ENCODE measurements around the gene KRTAP12-3. TPM values are rescaled to one million over a fixed set of nuclear protein-coding genes. Genes with fewer than 3 reads are reported as not detected.

KRTAP12-3 gene
- total and polyA plus RNA-seq, 8 donors: not detected

- intact Hi-C loops (cut with DNase I): no loop called here
- Histone ChIP-seq H3K4me1 (no peaks in the 10 kb centered on the region), H3K27ac (no peak overlapping the region), H3K4me3 (no peak overlapping the region), H3K9me3 (peaks cover 0 to 15% of the 10 kb centered on the region in 2 donors), H3K27me3 (peaks cover 6 to 79% of the 10 kb centered on the region in 2 donors), H3K36me3 (no peaks in the 10 kb centered on the region)
- DNase-seq: peak in 1 of 4 donors; percentile 76
- no peak for ATAC-seq
- TF ChIP-seq CTCF (IDR thresholded peaks at IDR 0.05): no peak
These were observed 40.3 kb downstream of the KRTAP12-3 start for GRCh38 chr21:44697811-44698734.

- Histone ChIP-seq H3K27ac (no peak overlapping the region), H3K9me3 (no peaks in the 10 kb centered on the region), H3K36me3 (no peaks in the 10 kb centered on the region), H3K4me1 (no peaks in the 10 kb centered on the region), H3K4me3 (no peak overlapping the region), H3K27me3 (peaks cover 10 to 90% of the 10 kb centered on the region in 2 donors)
- ATAC-seq (no peak), DNase-seq (peak in 1 of 4 donors; percentile 58)
- no peak for TF ChIP-seq CTCF (IDR thresholded peaks at IDR 0.05)
- intact Hi-C loops (cut with DNase I): no loop called here
These were observed 41.8 kb downstream of the KRTAP12-3 start for GRCh38 chr21:44699502-44700001.

- H3K4me1 ChIP-seq: no peaks in the 10 kb centered on the region
- no peaks in the 10 kb centered on the region for H3K9me3 ChIP-seq
- H3K27me3 ChIP-seq: peaks cover 10 to 95% of the 10 kb centered on the region in 2 donors
- DNase-seq: no peak
- no peak for ATAC-seq
- H3K4me3 ChIP-seq: no peak overlapping the region
- H3K27ac ChIP-seq: no peak overlapping the region
- intact Hi-C loops (cut with DNase I): no loop called here
- H3K36me3 ChIP-seq: no peaks in the 10 kb centered on the region
- TF ChIP-seq CTCF (IDR thresholded peaks at IDR 0.05): no peak
These were observed 42.6 kb downstream of the KRTAP12-3 start for GRCh38 chr21:44700101-44701022.

GRCh38 chr21:44701023-44701400 lies 43.3 kb downstream of the KRTAP12-3 start:
- Histone ChIP-seq H3K27me3 (peaks cover 12 to 95% of the 10 kb centered on the region in 2 donors), H3K4me3 (no peak overlapping the region), H3K36me3 (no peaks in the 10 kb centered on the region), H3K9me3 (no peaks in the 10 kb centered on the region), H3K27ac (no peak overlapping the region), H3K4me1 (no peaks in the 10 kb centered on the region)
- intact Hi-C loops (cut with DNase I): no loop called here
- no peak for ATAC-seq
- DNase-seq: no peak
- TF ChIP-seq CTCF (IDR thresholded peaks at IDR 0.05): no peak

Measured in left lung (tissue), 10 donors.